Prostate gland (tissue), 2 donors: ENCODE data around the gene ARL5C. TPM values are rescaled to one million over a fixed set of nuclear protein-coding genes. Genes with fewer than 3 reads are reported as not detected.

ENCODE experiments used
- DNase-seq: peaks from one replicate; pipeline ENCODE4 v3.0.0-alpha.2; 2019; ENCODE audit warnings: low spot score
- H3K27ac ChIP-seq, 2 donors: fragments of 200-600 bp; sonication (generic); 2 replicates each; pipeline ENCODE4 v1.5.1; 2017 to 2019
- H3K27me3 ChIP-seq: fragments of 200-600 bp; sonication (generic); replicated peaks from 2 replicates; pipeline ENCODE4 v1.5.1; 2019; ENCODE audit not compliant: insufficient read depth
- H3K36me3 ChIP-seq, 2 donors: fragments of 200-600 bp; sonication (generic); 1 replicate in 1 of 2; 2 replicates in 1 of 2; pipeline versions ENCODE4 v1.5.1 to v1.8.1; 2017 to 2019
- H3K4me1 ChIP-seq: fragments of 200-600 bp; sonication (generic); replicated peaks from 2 replicates; pipeline ENCODE4 v1.5.1; 2019
- H3K4me3 ChIP-seq, 2 donors: fragments of 200-600 bp; sonication (generic); 2 replicates each; pipeline ENCODE4 v1.5.1; 2017 to 2019
- H3K9me3 ChIP-seq: fragments of 200-600 bp; sonication (generic); 2 replicates; pipeline ENCODE4 v1.5.1; 2017
- CTCF ChIP-seq, 4 experiments: fragments of 200-600 bp in 2 of 4; fragments of 450-650 bp in 2 of 4; sonication (generic) in 2 of 4; IDR thresholded peaks; 1 replicate in 3 of 4; 2 replicates in 1 of 4; pipeline ENCODE4 v1.5.1; 2016 to 2019; ENCODE audit warnings: antibody characterized with exemption in 4 of 4, mild to moderate bottlenecking in 2 of 4, moderate library complexity in 2 of 4
- POLR2A ChIP-seq: fragments of 450-650 bp; IDR thresholded peaks from one replicate; pipeline ENCODE4 v1.6.1; 2016; ENCODE audit warnings: antibody characterized with exemption, mild to moderate bottlenecking
- POLR2AphosphoS5 ChIP-seq: sonication (generic); formaldehyde crosslinking; IDR thresholded peaks from one replicate; pipeline ENCODE4 v1.6.1; 2017; ENCODE audit warnings: antibody characterized with exemption
- WGBS: methylation state at CpG from one replicate; pipeline ENCODE4 v1.1.5; 2018; 5-methylcytosine and 5-hydroxymethylcytosine counted together
- intact Hi-C: fragments of 100-400 bp; cut with DNase I; formaldehyde crosslinking; loops from one replicate; pipeline ENCODE4 v1.14.2; 2022
- total RNA-seq, 2 donors: library from RNA; depleted of rRNA; stranded (reverse); fragments of >200 nt; gene quantifications; one replicate each; pipeline ENCODE4 v1.1.0, GENCODE V29; 2016

Gene ARL5C
- total RNA-seq, 2 donors from 2014 or later: not detected

GRCh38 chr17:39115135-39115534 is 50.8 kb downstream of the ARL5C start:
- 52% methylated on average over 5 of the region's 5 CpGs for WGBS
- Histone ChIP-seq H3K27me3 (no peaks in the 10 kb centered on the region), H3K9me3 (no peaks in the 10 kb centered on the region), H3K36me3 (no peaks in the 10 kb centered on the region), H3K27ac (no peak overlapping the region), H3K4me3 (no peak overlapping the region), H3K4me1 (no peaks in the 10 kb centered on the region)
- intact Hi-C loops: no loop called here
- DNase-seq: no peak
- TF ChIP-seq CTCF (IDR thresholded peaks at IDR 0.05): no peak
- TF ChIP-seq POLR2AphosphoS5: no peak
- no peak for TF ChIP-seq POLR2A

- Histone ChIP-seq H3K4me3 (no peak overlapping the region), H3K9me3 (no peaks in the 10 kb centered on the region), H3K36me3 (no peaks in the 10 kb centered on the region), H3K4me1 (no peaks in the 10 kb centered on the region), H3K27ac (no peak overlapping the region), H3K27me3 (no peaks in the 10 kb centered on the region)
- no peak for DNase-seq
- 70% methylated on average over 13 of the region's 14 CpGs for WGBS
- TF ChIP-seq CTCF (IDR thresholded peaks at IDR 0.05) (no peak), POLR2A (no peak)
- intact Hi-C loops: no loop called here
Observed at GRCh38 chr17:39114723-39115122, 51.2 kb downstream of the ARL5C start.

GRCh38 chr17:39113871-39114270 is 52.1 kb downstream of the ARL5C start:
- TF ChIP-seq POLR2A (no peak), POLR2AphosphoS5 (no peak), CTCF (IDR thresholded peaks at IDR 0.05) (no peak)
- intact Hi-C loops: no loop called here
- H3K9me3 ChIP-seq: no peaks in the 10 kb centered on the region
- H3K27ac ChIP-seq: no peak overlapping the region
- no peaks in the 10 kb centered on the region for H3K4me1 ChIP-seq
- WGBS: 95% methylated on average over 2 of the region's 2 CpGs
- no peaks in the 10 kb centered on the region for H3K27me3 ChIP-seq
- no peak for DNase-seq
- no peak overlapping the region for H3K4me3 ChIP-seq
- H3K36me3 ChIP-seq: no peaks in the 10 kb centered on the region

- no peak overlapping the region for H3K4me3 ChIP-seq
- intact Hi-C loops: no loop called here
- H3K36me3 ChIP-seq: no peaks in the 10 kb centered on the region
- 53% methylated on average over 19 of the region's 19 CpGs for WGBS
- TF ChIP-seq CTCF (IDR thresholded peaks at IDR 0.05) (no peak), POLR2AphosphoS5 (no peak), POLR2A (no peak)
- no peaks in the 10 kb centered on the region for H3K4me1 ChIP-seq
- no peaks in the 10 kb centered on the region for H3K27me3 ChIP-seq
- no peak for DNase-seq
- no peaks in the 10 kb centered on the region for H3K9me3 ChIP-seq
- no peak overlapping the region for H3K27ac ChIP-seq
Observed at GRCh38 chr17:39110435-39111136, 55.4 kb downstream of the ARL5C start.
